Psoas muscle (tissue), 8 donors: ENCODE data around the gene H2AZ2. TPM values are rescaled to one million over a fixed set of nuclear protein-coding genes. Genes with fewer than 3 reads are reported as not detected.

Experiments
- ATAC-seq, 4 donors: fragments of 200-7000 bp; cut with Tn5 transposase; one replicate each; pipeline ENCODE4 v1.9.1; 2020; ENCODE audit warnings: moderate library complexity in 3 of 4, mild to moderate bottlenecking in 2 of 4
- DNase-seq, 2 donors: peaks; one replicate each; pipeline ENCODE4 v3.0.0-alpha.2; 2020
- H3K27ac ChIP-seq: fragments of 200-600 bp; one replicate; pipeline ENCODE4 v1.8.0; 2022
- H3K27me3 ChIP-seq, 3 donors: fragments of 200-600 bp in 1 of 3; one replicate each; pipeline versions ENCODE4 v1.6.1 to v1.8.0; 2013 to 2022; ENCODE audit warnings: low read length in 2 of 3, mild to moderate bottlenecking in 2 of 3, moderate library complexity in 1 of 3; ENCODE audit not compliant: insufficient read depth in 3 of 3
- H3K36me3 ChIP-seq, 2 donors: fragments of 200-600 bp in 1 of 2; one replicate each; pipeline versions ENCODE4 v1.6.1 to v1.8.0; 2013 to 2022; ENCODE audit warnings: low read depth in 1 of 2, mild to moderate bottlenecking in 1 of 2, moderate library complexity in 1 of 2; ENCODE audit not compliant: insufficient read depth in 1 of 2
- H3K4me1 ChIP-seq: fragments of 200-600 bp; one replicate; pipeline ENCODE4 v1.8.0; 2022
- H3K4me3 ChIP-seq: fragments of 200-600 bp; one replicate; pipeline ENCODE4 v1.8.0; 2022; ENCODE audit warnings: mild to moderate bottlenecking
- H3K9me3 ChIP-seq: fragments of 200-600 bp; one replicate; pipeline ENCODE4 v1.8.0; 2022
- WGBS, 3 donors: extraction: QIAGEN DNeasy Blood & Tissue Kit; methylation state at CpG; one replicate each; pipeline versions ENCODE4 v1.1.6 to v1.1.7; 2013; 5-methylcytosine and 5-hydroxymethylcytosine counted together
- intact Hi-C, 2 donors: fragments of 100-400 bp; cut with DNase I; formaldehyde crosslinking; loops; one replicate each; pipeline versions ENCODE4 v1.11.0 to v1.14.2; 2022
- polyA plus RNA-seq, 3 donors: library from polyadenylated mRNA; stranded (reverse); fragments of 200-250 nt; gene quantifications; one replicate each; pipeline ENCODE4 v1.2.3, GENCODE V29; 2013
- total RNA-seq, 4 donors: library from RNA; stranded (reverse); fragmentation: NEBNext Ultra II Directional in 2 of 4; extraction: Animal tissue kit (Norgen Biotek cat#: 25700) in 2 of 4; gene quantifications; one replicate each; pipeline versions ENCODE4 v1.2.1 to v1.2.4, GENCODE V29; 2021 to 2023
- TF ChIP-seq, protein P1 (sequence below): fragments of 200-600 bp; IDR thresholded peaks from one replicate; pipeline ENCODE4 v1.8.0; 2022; ENCODE audit warnings: antibody characterized with exemption
- donor health status: healthy with polysubstance abuse.
- donor health status: DM: no; HTN: no; CAD: no; lungs with moderate emphysema.
- donor health status: Bipolar disorder and iron deficiency.
- donor health status: healthy.
- donor health status: DM: yes; HTN: yes; CAD: no.
- donor health status: DM: no; HTN: no; CAD: no.
- donor health status: DM: no; HTN: no; CAD: no.
- donor health status: DM: yes; HTN: yes; CAD: no.

Gene H2AZ2
- total and polyA plus RNA-seq, 7 donors, result 37.1 to 155 (median 124) TPM

DNA sequence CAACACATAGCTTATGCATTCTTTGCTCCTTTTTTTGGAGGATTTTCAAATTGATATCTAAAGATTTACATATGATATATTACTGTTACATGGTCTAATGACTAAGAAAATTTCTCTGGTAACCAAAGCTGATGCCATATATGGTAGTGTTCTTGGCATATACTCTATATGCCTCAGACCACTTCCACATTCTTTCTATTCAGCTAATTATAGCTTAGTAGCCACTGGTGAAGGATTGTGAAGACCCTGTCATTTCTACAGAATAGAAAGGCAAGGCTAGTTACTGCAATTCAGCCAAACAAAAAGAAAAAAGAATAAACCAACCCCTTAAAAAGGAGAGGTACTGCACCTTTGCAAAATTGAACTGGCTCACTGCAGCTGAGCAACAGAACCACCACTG is 33.7 kb upstream of the H2AZ2 start:
- intact Hi-C loops, result loop anchor here in 1 of 2 donors (10.0 kb wide), 1 partner anchor 253 kb away; no protein-coding TSS in a partner anchor
- peak overlapping the region; percentile 97 for H3K4me3 ChIP-seq
- TF ChIP-seq, protein P1, sequence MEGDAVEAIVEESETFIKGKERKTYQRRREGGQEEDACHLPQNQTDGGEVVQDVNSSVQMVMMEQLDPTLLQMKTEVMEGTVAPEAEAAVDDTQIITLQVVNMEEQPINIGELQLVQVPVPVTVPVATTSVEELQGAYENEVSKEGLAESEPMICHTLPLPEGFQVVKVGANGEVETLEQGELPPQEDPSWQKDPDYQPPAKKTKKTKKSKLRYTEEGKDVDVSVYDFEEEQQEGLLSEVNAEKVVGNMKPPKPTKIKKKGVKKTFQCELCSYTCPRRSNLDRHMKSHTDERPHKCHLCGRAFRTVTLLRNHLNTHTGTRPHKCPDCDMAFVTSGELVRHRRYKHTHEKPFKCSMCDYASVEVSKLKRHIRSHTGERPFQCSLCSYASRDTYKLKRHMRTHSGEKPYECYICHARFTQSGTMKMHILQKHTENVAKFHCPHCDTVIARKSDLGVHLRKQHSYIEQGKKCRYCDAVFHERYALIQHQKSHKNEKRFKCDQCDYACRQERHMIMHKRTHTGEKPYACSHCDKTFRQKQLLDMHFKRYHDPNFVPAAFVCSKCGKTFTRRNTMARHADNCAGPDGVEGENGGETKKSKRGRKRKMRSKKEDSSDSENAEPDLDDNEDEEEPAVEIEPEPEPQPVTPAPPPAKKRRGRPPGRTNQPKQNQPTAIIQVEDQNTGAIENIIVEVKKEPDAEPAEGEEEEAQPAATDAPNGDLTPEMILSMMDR, result no peak
- DNase-seq (no peak), ATAC-seq (no peak)
- H3K4me1 ChIP-seq, result peaks cover 63% of the 10 kb centered on the region
- H3K27ac ChIP-seq, result peak overlapping the region; percentile 99
- H3K36me3 ChIP-seq, result peaks cover 2 to 15% of the 10 kb centered on the region in 2 donors
- H3K27me3 ChIP-seq, result no peaks in the 10 kb centered on the region
- no peaks in the 10 kb centered on the region for H3K9me3 ChIP-seq

DNA sequence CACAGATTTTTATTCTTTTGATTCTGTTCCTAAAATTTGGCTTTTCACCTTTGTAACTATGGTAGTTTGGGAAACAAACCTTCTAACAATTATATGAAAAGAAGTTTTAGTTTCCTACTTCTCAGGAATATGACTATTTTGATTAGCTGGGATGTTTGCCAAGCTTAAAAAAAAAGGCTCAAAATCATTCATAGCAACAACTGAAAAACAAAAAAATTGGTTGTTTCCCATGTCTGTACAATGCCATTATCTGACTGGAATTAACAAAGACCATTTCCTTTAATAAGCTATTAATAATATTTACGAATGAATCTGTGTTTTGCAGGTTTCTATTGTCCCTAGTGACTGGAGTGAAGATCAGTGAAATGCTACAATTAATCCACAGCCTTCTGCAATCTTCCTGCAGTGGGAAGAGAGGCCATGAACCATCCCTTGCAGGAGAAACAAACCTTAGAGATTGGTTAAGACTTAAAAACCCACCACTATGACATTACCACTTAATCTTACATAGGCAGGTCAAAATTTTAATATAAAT is 33.2 kb upstream of the H2AZ2 start:
- intact Hi-C loops, result loop anchor here in 1 of 2 donors (10.0 kb wide), 1 partner anchor 254 kb away; no protein-coding TSS in a partner anchor
- Histone ChIP-seq H3K9me3 (no peaks in the 10 kb centered on the region), H3K27me3 (no peaks in the 10 kb centered on the region), H3K4me3 (peak overlapping the region; percentile 97), H3K27ac (peak overlapping the region; percentile 99), H3K36me3 (peaks cover 2 to 15% of the 10 kb centered on the region in 2 donors), H3K4me1 (peaks cover 61% of the 10 kb centered on the region)
- DNase-seq, result no peak
- 8 to 15% (median 14%) methylated on average over 1 of the region's 1 CpG for WGBS, 3 donors
- TF ChIP-seq, protein P1, result no peak
- no peak for ATAC-seq

DNA sequence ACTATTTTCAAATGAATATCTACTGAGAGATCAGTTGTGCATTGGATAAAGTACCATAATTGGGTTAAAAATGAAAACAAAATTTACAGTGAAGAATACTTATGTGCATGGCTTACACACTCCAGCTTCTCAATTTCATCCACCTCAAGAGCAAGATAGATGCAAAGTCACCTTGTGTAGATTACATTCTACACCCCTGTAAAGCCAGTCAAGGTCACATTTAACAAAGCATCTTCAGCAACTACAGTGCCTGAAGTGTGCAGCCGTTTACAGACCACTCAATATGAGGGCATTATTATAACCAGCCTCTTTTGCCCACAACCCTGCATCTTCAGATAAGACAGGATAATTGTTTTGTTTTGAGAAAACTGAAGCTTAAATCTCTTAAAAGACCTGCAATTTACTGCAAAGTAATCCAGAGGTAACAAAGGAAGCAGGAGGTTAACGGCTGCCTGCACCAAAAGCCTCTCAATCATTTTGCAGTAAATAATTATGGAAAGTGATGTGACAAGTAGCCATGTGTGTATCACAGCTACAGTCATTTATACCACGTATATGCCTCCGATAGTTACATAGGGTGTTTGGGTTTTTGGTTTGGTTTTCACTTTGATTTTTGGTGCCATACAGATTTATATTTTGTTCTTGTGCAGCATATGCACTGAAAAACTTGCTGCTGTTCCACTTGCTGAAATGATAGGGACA is 32.6 kb upstream of the H2AZ2 start:
- ATAC-seq (no peak), DNase-seq (no peak)
- H3K36me3 ChIP-seq, result peaks cover 2 to 15% of the 10 kb centered on the region in 2 donors
- peaks cover 61% of the 10 kb centered on the region for H3K4me1 ChIP-seq
- intact Hi-C loops, result loop anchor here in 1 of 2 donors (10.0 kb wide), 1 partner anchor 254 kb away; no protein-coding TSS in a partner anchor
- H3K9me3 ChIP-seq, result no peaks in the 10 kb centered on the region
- H3K27ac ChIP-seq, result peak overlapping the region; percentile 99
- H3K4me3 ChIP-seq, result peak overlapping the region; percentile 97
- TF ChIP-seq, protein P1, result no peak
- 17 to 32% (median 19%) methylated on average over 4 of the region's 4 CpGs for WGBS, 3 donors
- no peaks in the 10 kb centered on the region for H3K27me3 ChIP-seq

DNA sequence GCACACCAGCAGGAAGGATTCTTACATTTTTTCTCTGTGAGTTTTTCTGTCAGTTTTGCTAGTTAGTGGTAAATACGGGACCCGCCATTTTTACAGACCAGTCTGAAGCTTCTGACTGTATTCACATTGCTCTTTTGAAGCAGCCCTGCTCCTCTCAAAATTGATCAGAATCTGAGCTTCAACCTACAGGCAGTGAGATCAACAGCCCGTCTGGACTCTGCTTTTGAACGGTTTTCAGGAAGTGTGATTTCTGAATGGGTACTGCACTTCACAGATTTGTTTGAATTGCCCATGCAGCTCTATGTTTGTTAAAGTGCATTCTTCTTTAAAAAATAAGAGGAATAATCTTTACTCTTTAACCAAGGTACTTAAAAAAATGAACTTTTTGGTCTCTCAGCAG is 28.5 kb upstream of the H2AZ2 start:
- DNase-seq, result no peak
- TF ChIP-seq, protein P1, result no peak
- intact Hi-C loops, result no loop called here
- peaks cover 34% of the 10 kb centered on the region for H3K4me1 ChIP-seq
- H3K36me3 ChIP-seq, result peaks cover 0 to 7% of the 10 kb centered on the region in 2 donors
- no peaks in the 10 kb centered on the region for H3K27me3 ChIP-seq
- no peak overlapping the region for H3K27ac ChIP-seq
- no peak for ATAC-seq
- 75 to 83% (median 83%) methylated on average over 4 of the region's 4 CpGs for WGBS, 3 donors
- H3K9me3 ChIP-seq, result no peaks in the 10 kb centered on the region
- H3K4me3 ChIP-seq, result no peak overlapping the region
